ENCODE results near the gene ACSBG1.

ACSBG1 gene

DNA sequence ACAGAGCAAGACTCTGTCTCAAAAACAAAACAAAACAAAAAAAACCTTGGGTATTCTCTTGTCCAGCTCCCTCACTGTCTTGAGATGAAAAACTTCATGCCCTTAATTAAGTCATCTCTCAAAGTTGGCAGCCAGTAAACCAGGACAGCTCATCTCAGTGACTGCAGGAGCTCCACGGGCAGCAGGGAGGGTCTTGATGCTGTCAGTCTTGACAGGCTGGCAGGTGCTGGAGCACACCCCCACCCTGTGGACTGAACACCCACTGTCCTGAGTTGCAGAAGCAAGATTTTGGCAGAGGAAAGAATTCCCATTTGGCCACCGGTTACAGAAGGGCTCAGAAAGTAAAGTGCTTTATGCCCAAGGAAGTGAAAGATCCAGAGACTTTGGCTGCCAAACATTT is 38.0 kb upstream of the ACSBG1 start:
- TF ChIP-seq, protein P1, sequence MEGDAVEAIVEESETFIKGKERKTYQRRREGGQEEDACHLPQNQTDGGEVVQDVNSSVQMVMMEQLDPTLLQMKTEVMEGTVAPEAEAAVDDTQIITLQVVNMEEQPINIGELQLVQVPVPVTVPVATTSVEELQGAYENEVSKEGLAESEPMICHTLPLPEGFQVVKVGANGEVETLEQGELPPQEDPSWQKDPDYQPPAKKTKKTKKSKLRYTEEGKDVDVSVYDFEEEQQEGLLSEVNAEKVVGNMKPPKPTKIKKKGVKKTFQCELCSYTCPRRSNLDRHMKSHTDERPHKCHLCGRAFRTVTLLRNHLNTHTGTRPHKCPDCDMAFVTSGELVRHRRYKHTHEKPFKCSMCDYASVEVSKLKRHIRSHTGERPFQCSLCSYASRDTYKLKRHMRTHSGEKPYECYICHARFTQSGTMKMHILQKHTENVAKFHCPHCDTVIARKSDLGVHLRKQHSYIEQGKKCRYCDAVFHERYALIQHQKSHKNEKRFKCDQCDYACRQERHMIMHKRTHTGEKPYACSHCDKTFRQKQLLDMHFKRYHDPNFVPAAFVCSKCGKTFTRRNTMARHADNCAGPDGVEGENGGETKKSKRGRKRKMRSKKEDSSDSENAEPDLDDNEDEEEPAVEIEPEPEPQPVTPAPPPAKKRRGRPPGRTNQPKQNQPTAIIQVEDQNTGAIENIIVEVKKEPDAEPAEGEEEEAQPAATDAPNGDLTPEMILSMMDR (conservative IDR thresholded peaks at IDR 0.05): no peak
- no peak for TF ChIP-seq ZFX (IDR thresholded peaks at IDR 0.05)

DNA sequence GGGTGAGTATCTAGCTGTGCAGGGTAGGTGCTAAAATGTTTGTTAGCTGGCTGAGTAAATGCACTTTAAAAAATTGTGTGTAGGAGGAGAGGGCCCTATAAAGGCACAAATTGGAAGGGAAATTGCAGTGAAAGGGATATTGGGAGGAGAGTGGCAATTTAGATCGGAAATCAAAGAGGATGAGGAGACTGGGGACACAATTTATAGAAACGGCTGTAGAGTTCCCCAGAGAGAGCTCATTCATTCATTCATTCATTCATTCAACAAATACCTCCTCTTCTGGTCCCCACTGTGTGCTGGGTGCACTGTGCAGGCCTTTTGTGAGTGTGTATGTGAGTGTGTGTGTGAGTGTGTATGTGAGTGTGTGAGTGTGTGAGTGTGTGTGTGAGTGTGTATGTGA is 32.4 kb upstream of the ACSBG1 start:
- H3K27ac ChIP-seq: no peak overlapping the region
- TF ChIP-seq, protein P1 (conservative IDR thresholded peaks at IDR 0.05): no peak
- TF ChIP-seq ZFX (IDR thresholded peaks at IDR 0.05): no peak

More for the DNA sequence above, 38.0 kb upstream of the ACSBG1 start:
- H3K27ac ChIP-seq: no peak overlapping the region

DNA sequence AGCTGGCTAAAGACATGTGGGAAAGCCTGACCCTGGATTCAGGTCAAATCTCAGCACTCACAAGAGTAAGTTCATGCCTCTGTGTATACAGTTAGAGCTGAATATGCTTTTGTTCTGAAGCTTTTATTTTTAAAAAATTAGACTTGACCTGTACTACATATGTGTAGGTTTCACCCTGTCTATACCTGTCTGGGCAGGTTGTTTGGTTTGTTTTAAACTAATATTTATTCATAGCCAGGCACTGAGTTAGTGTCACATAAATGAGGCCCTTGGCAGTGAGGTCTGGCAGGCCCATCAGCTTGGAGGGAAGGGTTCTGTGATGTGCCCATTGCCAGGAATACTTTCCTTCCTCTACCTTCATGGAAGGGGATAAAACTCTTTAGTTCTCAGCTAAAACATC is 31.9 kb upstream of the ACSBG1 start:
- no peak overlapping the region for H3K27ac ChIP-seq
- TF ChIP-seq, protein P1 (conservative IDR thresholded peaks at IDR 0.05): no peak
- no peak for TF ChIP-seq ZFX (IDR thresholded peaks at IDR 0.05)

DNA sequence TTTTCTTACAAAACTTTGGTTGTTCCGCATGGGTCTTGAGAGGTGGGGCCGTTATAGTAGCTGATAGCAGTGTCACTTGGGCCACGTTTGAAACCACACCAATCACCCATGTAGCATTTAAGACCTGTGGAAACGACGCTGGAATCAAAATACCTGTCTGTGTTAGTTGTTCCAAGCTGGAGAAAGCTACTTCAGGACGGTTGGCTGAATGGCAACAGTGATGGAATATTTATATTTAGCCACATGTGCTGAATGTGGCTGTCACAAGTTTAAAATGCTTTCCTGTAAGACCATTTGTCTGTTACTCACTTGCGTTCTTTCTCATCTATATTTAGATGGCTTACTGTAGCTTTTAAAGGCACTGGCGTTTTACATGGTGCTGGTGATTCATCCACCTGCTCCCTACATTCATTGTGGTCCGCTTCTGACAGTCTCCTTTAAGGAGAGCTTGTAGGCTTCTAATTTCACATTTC is 31.4 kb upstream of the ACSBG1 start:
- TF ChIP-seq ZFX (IDR thresholded peaks at IDR 0.05): no peak
- TF ChIP-seq, protein P1 (conservative IDR thresholded peaks at IDR 0.05): no peak
- H3K27ac ChIP-seq: no peak overlapping the region

DNA sequence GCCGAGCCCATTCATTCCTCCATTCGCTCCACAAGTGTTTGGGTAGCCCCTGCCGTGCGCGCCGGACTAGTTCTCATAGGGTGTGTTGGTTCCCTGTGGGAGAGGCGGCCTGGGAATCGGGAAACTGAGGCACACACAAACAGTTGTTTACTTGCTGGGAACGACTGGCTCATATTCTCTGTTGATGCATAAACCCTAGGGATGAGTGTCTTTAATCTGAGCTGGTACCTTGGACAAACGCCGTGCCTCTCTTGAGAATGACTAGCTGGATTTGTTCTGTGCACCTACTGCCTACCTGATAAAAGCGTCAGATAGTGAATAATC is 30.7 kb upstream of the ACSBG1 start:
- TF ChIP-seq, protein P1 (conservative IDR thresholded peaks at IDR 0.05): no peak
- TF ChIP-seq ZFX (IDR thresholded peaks at IDR 0.05): no peak
- H3K27ac ChIP-seq: no peak overlapping the region

DNA sequence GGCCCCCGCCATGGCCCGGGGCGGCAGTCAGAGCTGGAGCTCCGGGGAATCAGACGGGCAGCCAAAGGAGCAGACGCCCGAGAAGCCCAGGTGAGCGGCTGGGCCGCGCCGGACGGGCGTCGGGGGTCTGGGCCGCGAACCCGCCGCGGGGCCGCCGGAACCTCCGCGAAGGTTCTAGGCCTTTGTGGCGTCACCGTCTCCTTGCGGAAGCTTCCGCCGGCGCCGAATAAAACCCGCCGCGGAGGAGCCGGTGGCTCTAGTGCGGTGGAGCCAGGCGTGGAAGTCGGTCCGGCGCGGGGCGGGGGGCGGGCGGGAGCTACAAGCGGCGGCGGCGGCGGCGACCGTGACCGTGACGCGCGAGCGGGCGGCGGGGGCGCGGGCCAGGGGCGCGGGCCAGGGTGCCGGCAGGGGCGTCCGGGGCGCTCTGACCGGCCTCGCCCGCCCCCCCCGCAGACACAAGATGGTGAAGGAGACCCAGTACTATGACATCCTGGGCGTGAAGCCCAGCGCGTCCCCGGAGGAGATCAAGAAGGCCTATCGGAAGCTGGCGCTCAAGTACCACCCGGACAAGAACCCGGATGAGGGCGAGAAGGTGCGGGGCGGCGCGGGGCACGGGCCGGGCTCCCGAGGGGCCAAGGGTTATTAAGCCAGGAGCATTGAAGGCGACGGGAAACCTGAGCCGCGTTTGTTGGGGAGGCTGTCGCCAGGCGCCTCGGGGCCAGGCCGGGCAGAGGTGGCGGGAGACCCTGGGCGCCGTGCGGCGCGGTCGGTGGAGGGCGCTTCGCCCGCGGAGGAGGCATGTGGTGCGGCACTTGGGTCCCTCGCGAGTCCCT is 30.2 kb upstream of the ACSBG1 start, which contains the start of gene DNAJA4:
Gene DNAJA4, plus strand, starts transcription at position 259 of the 833 bp plus-strand sequence. Its CDS starts 202 bp downstream, at position 461.
- TF ChIP-seq ZFX (IDR thresholded peaks at IDR 0.05): no peak
- TF ChIP-seq, protein P1 (conservative IDR thresholded peaks at IDR 0.05): no peak
- H3K27ac ChIP-seq: no peak within 1 kb of the TSS

DNA sequence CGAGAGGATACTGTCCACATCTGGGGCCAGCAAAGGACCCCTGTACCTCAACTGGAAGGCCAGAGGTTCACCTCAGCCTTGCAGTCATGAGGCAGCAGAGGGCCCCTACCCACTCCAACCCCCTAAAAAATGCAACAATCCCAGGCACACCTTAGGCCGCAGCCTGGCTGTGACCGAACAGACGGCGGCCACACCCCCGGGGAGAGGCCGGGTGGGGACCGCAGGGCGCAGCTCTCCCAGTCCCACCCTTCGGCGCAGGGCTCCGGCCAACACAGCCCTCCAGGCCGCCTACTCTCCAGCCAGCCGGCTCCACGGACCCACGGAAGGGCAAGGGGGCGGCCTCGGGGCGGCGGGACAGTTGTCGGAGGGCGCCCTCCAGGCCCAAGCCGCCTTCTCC is 29.5 kb upstream of the ACSBG1 start:
- no peak overlapping the region for H3K27ac ChIP-seq
- TF ChIP-seq, protein P1 (conservative IDR thresholded peaks at IDR 0.05): no peak
- TF ChIP-seq ZFX (IDR thresholded peaks at IDR 0.05): no peak
